ENCODE results near the gene C10orf143. TPM values are rescaled to one million over a fixed set of nuclear protein-coding genes. Genes with fewer than 3 reads are reported as not detected.

The C10orf143 gene
- total RNA-seq, 1 donor from 2014 or later, result 1.4 TPM

- DNase-seq, result no peak
Observed at GRCh38 chr10:130052193-130052592, 58.4 kb downstream of the C10orf143 start.

DNA sequence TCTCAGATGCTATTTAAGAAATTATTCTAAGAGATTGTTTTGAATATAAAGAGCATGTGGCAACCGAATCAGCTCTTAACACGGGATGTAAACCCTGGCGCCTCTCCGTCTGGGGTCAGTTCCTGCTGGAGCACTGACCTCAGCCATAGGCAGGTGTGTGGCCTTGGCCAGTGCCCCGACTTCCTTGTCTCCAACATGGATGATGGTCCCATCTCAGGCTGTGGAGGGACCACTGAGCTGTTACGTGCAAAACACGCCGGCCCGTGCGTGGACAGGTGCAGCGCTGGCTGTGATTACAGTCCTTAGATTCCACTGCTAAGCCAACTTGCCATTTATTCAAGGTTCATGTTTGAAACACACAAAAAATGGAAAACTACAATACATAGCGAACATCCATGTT, 59.9 kb downstream of the C10orf143 start:
- no peak for DNase-seq

DNA sequence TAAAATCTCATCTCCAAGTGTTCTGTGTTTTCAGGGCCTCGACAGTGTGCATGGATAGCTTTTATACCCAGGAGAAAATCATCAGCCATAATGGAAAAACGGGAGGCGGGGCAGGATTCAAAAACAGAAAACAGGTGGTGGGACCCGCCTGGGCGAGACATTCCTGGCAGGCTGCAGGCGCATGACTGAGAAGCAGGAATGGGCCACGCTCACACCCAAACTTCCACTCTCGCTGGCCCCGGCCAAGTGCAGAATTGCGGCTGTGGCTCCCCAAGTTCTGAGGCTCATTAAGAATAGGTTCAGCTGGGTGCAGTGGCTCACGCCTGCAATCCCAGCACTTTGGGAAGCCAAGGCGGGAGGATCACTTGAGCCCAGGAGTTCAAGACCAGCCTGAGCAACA, 60.6 kb downstream of the C10orf143 start:
- no peak for DNase-seq

DNA sequence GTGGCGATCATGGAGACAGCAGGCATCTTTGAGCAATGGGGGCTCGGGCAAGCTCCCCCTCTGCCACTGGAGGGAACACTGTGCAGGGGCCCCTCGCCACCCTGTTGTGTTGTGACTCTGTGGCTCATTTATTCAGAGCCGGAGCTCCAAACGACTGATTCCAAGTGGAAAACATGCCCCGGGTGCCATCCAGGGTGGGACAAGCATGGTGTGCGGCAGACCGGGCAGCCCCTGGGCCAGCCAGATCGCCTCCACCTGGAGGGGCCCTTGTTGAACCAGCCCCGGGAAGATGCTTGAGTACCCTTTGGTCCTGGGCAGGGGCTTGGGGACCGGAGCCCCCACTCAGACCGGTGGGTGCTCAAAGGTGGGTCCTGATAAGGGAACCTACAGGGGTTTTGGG, 61.4 kb downstream of the C10orf143 start:
- DNase-seq, result no peak

GRCh38 chr10:130048081-130048480, 62.5 kb downstream of the C10orf143 start:
- no peak for DNase-seq

GRCh38 chr10:130047336-130047735, 63.3 kb downstream of the C10orf143 start:
- no peak for DNase-seq

- no peak for DNase-seq
Observed at GRCh38 chr10:130046591-130046990, 64.0 kb downstream of the C10orf143 start.

GRCh38 chr10:130045801-130046321, 64.8 kb downstream of the C10orf143 start:
- no peak for DNase-seq

GRCh38 chr10:130045091-130045652, 65.5 kb downstream of the C10orf143 start:
- DNase-seq, result no peak

DNA sequence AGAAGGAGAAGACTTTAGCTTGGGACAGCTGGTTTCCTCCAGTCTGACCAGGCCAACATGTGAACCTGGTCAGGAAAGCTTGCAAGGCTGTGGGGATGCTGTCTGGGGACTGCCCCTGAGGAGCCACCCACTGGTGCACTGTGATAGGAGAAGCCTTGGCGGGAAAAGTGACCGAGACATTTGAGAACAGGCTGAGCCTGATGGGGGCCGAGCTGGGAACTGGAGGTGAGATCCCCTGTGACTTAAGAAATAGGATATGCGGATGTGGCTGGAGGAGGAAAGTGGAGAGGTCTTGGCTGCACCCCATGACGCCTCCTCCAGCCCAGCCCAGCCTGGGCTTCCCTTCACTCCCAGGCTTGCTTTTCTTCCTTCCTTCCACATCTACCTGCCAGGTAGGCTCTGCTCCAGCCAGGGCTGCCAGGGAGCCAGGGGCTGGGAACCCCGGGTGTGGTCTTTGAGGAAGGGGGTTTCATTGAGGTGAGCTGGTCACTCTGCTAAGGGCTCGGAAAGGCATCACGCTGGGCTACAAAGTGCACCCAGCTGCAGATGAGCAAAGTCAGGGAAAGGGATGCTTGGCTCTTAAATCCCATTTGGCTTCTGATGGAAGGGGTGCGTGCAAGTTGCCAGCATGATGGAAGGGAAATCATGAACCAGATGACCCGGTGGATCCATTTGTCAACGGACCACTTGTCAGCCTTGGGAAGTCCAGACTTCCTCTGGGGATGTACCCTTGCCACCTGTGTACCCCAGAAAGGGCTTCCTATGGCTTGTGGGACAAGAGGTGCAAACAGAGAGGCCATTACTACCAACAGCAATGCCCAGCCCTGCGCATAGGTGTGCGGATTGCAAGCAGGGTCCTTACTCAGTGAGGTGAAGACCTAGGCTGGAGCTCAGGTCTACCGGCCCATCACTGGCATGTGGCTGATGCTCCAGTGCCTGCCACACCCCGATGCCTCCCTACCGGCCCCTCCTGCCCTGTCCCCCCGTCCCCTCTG, 66.3 kb downstream of the C10orf143 start:
- no peak for DNase-seq

GRCh38 chr10:130043491-130043890, 67.1 kb downstream of the C10orf143 start:
- DNase-seq, result no peak

DNA sequence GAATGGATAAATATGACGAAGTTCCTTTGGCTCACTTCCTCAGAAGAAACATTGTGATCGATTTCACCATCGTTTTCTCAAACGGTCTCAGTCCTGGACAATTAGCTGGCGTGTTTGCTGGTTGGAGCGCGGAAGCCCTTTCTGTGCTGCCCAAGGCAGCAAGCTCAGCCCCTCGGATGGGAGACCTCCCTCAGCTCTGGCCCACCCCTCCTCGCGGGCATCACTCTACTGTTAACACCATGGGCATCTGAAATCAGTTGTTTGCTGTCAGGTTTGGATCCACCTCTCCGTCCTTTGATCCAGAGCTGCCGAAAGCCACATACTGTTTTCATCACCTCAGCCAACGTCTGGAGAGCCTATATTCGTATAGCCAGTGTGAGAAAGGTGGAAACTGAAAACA, 68.2 kb downstream of the C10orf143 start:
- DNase-seq, result no peak

- peak; percentile 79 for DNase-seq
Observed at GRCh38 chr10:130041451-130042371, 68.9 kb downstream of the C10orf143 start.

GRCh38 chr10:130040817-130041330, 69.8 kb downstream of the C10orf143 start:
- DNase-seq, result no peak

DNA sequence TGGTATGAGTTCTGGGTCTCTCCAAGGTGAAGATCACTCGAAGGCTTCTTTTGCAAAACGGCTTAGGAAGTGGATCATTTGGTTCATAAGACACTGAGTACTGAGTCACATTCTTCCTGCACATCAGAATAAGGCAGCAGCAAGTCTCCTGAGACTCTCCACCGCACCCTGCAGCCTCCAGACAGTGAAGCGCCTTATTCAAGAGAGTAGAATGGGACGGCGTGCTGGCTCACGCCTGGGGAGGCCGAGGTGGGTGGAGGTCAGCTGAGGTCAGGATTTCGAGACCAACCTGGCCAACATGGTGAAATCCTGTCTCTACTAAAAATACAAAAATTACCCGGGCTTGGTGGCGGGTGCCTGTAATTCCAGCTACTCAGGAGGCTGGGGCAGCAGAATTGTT, 70.3 kb downstream of the C10orf143 start:
- no peak for DNase-seq

DNA sequence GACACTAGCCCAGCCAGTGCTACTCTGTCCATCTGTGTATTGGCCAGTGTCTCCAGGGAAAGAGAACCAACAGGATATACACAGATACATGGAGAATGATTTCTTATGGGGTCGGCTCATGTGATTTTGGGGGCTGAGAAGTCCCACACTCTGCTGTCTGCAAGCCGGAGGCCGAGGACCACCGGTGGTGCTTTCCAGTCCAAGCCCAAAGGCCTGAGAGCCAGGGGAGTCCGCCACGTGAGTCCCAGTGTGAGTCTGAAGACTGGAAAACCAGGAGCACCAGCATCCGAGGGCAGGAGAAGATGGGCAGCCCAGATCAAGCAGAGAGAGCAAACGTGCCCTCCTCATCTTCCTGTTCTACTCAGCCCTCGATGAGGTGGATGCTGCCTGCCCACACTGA, 71.5 kb downstream of the C10orf143 start:
- no peak for DNase-seq

DNA sequence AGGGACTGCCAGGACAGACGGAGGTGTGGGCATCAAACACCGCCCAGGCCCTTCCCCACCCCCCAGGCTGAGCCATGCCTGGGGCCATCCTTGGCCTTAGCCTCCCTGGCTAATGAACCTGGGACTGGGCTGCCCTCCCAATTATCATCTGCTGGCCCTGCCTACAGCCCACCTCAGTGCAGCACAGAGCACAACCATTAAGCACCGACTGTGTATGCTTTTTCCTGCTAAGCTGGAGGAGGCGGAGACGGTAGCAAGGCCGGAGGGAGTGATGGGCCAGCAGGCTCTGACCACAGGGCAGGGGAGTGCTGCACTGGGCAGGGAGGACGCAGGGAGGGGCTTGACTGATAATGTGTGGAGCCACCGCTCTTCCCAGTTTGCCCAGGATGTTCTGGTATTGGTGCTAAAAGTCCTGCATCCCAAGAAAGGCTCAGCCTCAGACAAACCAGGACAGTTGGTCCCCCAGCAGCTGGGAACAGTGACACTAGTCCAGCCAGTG, 72.0 kb downstream of the C10orf143 start:
- DNase-seq, result no peak

- DNase-seq, result no peak
Observed at GRCh38 chr10:130038019-130038555, 72.5 kb downstream of the C10orf143 start.

DNA sequence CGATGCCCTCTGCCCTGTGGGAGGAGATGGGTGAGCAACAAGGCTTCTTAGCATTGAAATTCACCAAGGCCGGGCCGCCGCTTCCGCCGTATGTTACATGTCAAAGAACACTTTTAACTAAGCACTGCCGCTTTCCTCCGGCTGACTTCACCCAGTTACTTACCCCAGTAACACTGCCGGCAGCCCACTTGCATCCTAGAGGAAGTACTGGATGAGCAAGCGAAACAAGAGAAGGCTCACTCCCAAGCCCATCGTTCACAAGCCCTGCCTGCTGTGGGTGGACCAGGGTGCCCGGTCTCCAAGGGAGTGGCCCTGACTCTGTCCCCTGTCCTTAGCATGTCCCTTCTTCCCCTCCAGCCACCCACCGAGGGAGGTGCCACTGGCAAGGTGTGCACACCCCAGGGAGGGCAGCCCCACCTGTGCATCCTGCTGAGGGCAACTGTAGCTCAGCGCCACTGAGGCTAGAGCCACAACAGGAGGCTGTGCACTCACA, 73.4 kb downstream of the C10orf143 start:
- no peak for DNase-seq

GRCh38 chr10:130036296-130037065, 74.1 kb downstream of the C10orf143 start:
- no peak for DNase-seq

GRCh38 chr10:130029209-130029608, 81.4 kb downstream of the C10orf143 start:
- DNase-seq, result no peak

All from skin of body (tissue), 2 donors.